Mammary epithelial cell (primary cell): ENCODE measurements around the gene PASK.

Source experiments
- EZH2 ChIP-seq: IDR thresholded peaks from 2 replicates; pipeline ENCODE4 v1.6.1; 2012; ENCODE audit warnings: low read length, inconsistent platforms, borderline replicate concordance
- TF ChIP-seq, protein P1 (sequence below), 2 donors: IDR thresholded peaks in 1 of 2; conservative IDR thresholded peaks in 1 of 2; 2 replicates each; pipeline ENCODE4 v1.5.1; 2011 to 2012; ENCODE audit warnings: inconsistent platforms in 2 of 2, low read length in 2 of 2, mild to moderate bottlenecking in 2 of 2, control low read depth in 1 of 2, low read depth in 1 of 2; ENCODE audit not compliant: insufficient read depth in 1 of 2; ENCODE audit errors: extremely low read depth in 1 of 2

DNA sequence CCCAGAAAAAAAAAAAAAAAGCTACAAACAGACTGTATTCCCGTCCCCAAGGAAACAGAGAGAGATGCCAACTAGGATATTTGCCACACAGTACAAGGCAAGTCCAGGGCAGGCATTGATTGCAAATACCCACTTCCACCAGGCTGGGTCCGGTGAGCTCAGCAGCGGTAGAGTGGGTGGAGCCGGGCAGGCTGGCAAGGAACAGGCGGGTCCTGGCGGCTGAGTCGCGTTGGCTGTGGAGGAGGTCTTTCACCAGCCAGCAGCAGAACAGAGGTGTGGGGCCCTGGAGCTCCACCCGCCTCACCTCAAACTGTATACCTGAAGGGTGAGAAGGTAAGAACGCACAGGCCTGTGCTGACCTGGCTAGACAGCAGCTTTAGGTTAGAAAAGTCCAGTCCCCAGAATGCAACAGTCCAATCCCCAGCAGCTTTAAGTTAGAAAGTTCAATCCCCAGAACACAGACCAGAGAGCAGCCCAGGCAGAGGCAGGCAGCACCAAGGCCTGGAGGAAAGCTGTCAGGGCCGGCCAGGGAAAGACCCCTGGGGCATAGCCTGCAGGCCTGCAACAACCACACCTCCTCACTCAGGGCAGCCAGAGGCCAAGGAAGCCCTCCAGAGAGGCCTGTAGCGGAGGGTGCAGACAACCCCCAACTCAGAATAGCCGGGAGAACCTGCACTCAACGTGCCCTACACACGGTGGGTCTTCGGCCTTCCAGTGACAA is 25.3 kb downstream of the PASK start:
- TF ChIP-seq, protein P1, sequence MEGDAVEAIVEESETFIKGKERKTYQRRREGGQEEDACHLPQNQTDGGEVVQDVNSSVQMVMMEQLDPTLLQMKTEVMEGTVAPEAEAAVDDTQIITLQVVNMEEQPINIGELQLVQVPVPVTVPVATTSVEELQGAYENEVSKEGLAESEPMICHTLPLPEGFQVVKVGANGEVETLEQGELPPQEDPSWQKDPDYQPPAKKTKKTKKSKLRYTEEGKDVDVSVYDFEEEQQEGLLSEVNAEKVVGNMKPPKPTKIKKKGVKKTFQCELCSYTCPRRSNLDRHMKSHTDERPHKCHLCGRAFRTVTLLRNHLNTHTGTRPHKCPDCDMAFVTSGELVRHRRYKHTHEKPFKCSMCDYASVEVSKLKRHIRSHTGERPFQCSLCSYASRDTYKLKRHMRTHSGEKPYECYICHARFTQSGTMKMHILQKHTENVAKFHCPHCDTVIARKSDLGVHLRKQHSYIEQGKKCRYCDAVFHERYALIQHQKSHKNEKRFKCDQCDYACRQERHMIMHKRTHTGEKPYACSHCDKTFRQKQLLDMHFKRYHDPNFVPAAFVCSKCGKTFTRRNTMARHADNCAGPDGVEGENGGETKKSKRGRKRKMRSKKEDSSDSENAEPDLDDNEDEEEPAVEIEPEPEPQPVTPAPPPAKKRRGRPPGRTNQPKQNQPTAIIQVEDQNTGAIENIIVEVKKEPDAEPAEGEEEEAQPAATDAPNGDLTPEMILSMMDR (conservative IDR thresholded peaks at IDR 0.05 in 1 of 2, IDR thresholded peaks at IDR 0.05 in 1 of 2; ENCODE audit: extremely low read depth in 1 of 2, insufficient read depth in 1 of 2, low read depth in 1 of 2, low read length in 2 of 2) = no peak
- no peak for TF ChIP-seq EZH2
